Stimulated activated CD8-positive, alpha-beta memory T cell treated with anti-CD3 and anti-CD28 coated beads, Interleukin-4, amount 100 ng/mL, for 48 hours (primary cell): ENCODE data around the gene CEND1.

ENCODE experiments used
- DNase-seq: peaks from one replicate; pipeline ENCODE4 v3.0.0-alpha.2; 2020

CEND1 gene

GRCh38 chr11:794766-795633 lies 5.1 kb upstream of the CEND1 start:
- DNase-seq, result no peak

GRCh38 chr11:794013-794765 lies 4.3 kb upstream of the CEND1 start:
- DNase-seq, result no peak

DNA sequence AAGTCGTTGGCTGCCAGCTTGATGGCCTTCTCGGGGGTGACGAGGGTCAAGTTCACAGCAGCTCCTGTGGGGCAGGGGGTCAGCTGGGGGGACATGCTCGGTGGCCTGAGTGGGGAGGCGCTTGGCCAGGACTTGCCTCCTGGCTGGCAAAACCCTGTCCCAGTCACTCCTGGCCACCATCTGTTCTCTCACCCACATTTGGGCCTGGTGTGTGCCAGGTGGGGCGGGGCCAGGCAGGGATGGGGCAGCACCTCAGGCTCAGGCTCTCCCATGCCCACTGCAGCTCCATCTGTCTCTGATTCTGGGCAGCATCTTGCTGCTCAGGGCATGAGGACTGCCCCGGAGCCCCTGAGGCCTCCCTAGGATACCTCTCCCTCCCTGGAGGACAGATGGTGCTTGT lies 3.7 kb upstream of the CEND1 start:
- no peak for DNase-seq

DNA sequence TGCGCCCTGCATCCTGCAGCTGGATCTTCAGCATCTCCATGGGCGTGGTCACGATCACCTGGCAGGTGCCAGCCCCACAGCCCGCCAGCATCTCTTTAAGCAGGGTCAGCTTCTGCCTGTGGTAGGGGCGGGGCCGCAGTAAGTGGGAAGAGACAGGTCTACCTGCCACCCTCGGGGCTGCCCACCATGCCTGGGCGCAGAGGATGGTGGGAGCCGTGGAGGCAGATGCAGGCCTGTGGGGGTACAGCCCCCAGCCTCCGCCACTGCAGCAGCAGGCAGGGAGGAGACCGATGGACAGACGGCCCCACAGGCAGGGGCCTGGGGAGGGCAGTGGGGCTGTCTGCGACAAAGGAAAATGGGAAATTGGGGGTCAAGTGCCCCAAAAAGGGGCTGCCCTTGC lies 3.0 kb upstream of the CEND1 start:
- no peak for DNase-seq

GRCh38 chr11:792535-792821 lies 2.6 kb upstream of the CEND1 start:
- no peak for DNase-seq

DNA sequence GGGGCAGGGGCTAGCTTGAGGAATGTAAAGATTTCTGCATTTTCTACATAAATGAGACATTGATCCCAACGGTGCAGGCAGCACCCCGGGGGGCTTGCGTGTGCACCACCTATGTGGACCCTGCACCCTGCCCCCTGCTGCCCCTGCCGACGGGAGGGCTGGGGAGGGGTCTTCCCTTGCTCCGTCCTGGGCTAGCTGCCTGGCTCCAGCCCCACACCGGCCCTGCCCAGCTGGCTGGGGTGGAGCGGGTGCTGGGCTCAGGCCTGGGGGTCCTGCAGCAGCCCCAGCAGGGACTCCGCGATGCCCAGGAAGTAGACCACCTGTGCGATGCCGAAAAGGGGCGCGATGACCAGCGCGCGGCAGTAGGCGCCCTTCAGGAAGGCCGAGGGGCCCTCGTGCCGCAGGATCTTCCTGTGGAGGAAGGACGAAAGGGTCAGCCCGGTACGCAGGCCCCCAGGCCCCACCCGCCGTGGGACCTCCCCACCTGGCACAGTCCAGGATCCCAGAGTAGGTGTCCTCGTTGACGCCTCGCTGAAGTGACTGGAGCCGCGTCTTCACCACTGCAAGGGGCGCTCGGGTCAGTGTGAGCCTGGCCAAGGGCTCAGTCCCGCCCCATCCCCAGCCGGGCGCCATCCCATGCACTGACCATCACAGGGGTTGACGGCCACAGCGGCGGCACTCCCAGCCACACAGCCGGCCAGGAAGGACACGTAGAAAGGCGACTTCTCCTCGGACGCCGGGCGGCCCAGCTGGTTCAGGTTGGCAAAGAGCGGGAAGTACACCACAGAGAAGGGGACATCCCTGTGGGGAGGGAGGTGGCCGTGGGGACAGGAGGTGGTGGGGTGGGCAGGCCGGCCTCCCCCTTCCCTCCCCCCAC lies 2.0 kb upstream of the CEND1 start:
- no peak for DNase-seq

GRCh38 chr11:790721-791564 lies 1.1 kb upstream of the CEND1 start:
- no peak for DNase-seq

- no peak for DNase-seq
These were observed 643 bp downstream of the CEND1 start for GRCh38 chr11:788953-789940.

DNA sequence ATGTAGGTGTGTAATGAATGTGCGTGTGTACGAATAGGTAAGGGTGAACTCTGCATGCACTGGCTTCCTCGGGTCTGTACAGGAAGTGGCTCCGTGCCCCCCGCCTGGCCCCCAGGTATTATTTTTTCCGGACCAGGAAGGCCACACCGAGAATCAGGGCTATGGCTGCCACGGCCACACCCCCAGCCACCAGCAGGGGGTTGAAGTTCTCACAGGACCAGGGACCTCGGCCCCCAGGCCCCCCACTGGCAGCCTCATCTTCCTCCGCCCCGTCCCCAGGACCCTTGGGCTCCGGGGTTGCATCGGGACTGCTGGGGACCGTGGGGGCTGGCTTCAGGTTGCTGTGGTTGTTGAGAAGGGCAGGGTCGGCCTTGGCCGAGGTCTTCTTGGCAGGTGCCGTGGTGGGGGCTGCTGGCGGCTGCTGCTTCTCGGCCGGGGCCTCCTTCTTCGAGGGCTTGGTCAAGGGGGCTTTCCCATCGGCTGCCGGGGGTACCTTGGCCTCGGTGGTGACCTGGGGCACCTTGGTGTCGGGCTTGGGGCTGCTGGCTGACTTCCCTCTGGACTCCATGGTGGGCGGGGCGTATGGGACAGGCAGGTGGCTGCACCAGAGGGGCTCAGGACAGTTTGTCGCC lies 1.8 kb downstream of the CEND1 start:
- no peak for DNase-seq

- DNase-seq, result no peak
These were observed 2.7 kb downstream of the CEND1 start for GRCh38 chr11:787084-787675.

DNA sequence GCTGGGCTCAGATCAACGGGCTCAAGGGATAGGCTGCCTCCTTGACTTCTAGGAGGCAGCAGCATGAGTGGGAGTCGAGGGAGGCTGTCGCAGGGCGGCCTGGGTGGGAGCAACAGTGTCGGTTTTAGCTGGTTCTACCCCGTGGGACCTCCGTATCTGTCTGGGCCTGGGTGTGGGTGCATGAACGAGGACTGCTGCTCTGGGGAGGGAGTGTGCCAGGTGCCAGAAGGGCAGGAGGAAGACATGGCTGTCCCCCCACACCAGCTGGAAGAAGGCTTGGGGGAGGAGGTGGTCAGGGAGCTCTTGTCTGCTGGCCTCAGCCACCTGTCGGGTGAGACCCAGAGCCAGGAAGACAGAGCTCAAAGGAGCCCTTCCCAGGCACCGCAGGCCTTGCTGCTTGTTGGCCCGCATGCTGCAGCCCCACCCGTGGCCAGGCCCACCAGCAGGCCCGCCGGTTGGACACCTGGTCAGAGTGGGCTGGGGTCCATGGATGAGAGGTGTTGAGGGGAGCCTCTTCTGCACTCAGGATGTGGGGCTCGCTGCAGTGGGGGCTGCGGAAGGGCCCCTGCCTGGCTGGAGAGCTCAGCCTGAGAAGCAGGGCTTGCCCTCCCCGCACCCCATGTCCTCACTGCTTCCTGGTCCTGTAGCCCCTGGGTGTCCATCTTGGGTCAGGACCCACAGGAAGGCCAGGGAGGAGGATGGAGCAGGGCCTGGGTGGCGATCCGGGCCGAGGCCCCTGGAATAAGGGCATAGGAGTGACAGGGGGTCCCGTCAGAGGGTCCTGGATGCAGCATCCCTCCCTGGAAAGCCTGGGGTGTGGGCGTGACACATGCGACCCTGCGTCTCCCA lies 3.4 kb downstream of the CEND1 start:
- no peak for DNase-seq

DNA sequence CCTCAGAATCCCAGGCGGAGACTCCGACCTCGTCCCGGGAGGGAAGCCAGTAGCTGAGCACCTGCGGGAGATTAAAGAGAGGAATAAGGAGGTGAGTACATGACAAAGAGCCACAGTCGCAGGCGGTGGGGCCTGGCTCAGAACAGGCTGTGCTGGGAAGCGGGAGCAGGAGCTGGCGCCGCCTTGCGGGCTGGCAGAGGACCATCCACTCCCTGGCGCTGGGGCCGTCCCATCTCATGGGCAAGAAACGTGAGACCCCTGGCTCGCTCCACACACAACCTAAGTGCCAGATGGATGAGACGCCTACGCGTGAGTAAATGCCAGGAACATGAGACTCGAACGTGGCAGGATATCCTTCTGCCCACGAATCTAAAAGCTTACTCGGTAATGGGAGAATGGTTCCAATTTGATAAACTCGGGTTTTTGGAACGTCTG lies 6.3 kb downstream of the CEND1 start:
- DNase-seq, result peak; percentile 39

DNA sequence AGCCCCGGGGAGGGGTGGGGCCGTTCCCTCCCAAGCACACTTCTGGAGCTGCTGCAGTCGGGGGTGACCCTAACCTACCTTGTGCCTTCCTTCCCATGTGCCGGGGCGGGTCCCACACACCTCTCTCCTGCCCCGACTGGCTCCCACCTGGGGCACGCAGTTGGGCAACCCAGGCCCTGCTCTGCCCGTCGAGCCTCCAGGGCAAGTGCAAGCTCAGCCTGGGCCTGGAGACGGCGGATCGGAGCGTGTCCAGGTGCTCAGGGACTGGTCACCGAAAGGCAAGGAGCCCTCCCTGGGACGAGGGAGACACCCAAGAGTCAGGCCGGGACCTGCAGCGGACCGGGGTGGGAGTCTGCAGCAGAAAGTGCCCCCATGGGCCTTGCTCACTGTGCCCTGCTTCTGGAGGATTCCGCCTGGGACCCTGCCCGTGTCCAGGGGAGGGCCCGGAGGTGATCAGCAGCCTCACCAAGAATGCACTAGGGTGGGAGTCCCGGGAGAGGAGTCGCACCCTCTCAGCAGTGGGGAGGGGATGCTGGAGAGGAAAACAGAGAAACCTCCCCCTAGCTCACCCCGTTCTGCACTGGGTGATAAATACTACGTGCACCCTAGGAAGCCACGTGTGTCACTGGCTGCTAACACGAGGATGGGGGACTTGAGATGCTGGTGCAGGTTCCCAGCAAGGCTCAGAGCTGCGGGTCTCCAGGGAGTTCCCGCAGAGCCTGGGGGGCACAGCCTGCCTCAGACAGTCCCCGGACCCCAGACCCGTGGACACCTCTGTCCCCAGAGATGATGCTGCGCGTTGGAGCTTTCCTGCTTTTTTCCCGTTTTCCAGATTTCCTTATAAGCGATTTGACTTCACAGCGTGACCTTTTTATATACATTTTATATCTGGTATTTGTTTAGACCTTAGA lies 7.4 kb downstream of the CEND1 start:
- DNase-seq, result no peak

GRCh38 chr11:779955-780532 lies 9.8 kb downstream of the CEND1 start:
- DNase-seq, result no peak

DNA sequence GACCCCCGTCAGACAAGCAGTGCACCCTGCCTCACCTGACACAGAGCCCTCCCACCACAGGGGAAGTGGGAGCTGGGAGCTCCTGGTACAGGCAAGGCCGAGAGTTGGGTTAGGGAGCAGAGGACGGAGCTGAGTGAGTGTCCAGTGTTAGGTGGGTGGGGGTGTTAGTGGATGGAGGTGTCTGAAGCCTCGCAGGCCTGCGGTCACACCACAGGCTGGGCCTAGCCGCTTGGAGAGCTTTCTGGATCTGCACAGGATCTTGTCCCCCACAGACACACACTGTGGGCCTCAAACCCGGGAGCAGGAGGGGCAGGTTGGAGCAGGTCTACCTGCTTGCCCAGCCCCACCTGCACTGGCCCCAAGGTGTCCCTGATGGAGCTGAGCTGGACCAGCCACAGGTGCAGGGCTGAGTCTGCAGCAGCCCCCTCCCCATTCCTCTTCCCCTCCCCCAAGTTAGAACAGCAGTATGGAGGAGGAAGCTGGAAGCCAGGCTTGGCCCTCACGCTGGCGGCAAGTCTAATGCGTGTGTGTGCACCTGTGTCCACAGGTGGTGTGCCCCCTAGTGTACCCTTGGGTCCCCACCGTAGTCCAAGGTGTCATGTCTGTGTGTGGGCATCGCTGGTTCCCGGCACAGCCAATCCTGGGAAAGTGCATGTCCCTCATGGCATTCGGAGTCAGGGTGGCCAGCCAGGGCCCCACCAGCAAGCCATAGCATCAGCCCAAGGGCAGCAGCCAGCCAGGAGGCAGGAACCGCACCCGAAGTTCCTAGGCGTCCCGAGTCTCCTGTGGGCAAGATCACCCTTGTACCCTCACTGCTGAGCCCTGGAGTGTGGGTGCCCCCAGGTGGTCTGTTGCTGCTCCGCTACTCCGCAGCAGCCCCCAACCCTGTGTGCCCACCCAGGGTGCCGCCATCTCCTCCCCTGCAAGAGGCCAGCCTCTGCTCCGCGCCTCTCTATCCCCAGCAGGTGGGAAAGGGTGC lies 10.6 kb downstream of the CEND1 start:
- no peak for DNase-seq
